SK-N-SH (cell line): Measurements from ENCODE around the gene PXYLP1. TPM values are rescaled to one million over a fixed set of nuclear protein-coding genes. Genes with fewer than 3 reads are reported as not detected.

Experiments used
- CTCF ChIA-PET: fragments of 300-600, 350-600 bp; formaldehyde crosslinking; extraction: SDS; loops from one replicate; lab custom pipeline; 2021; lab: Yijun Ruan, JAX
- POLR2A ChIA-PET: fragments of 350-600 bp; sonication (Branson Sonifier 250); formaldehyde crosslinking; extraction: SDS; loops from one replicate; lab custom pipeline; 2020; ENCODE audit warnings: antibody characterized with exemption, inconsistent platforms; lab: Yijun Ruan, JAX
- DNase-seq: peaks from one replicate; pipeline ENCODE4 v3.0.0; 2012
- H2AFZ ChIP-seq: fragments of 200-600 bp; sonication (generic); 2 replicates; pipeline ENCODE4 v1.8.1; 2016; ENCODE audit warnings: antibody characterized with exemption, mild to moderate bottlenecking, low read depth
- H3F3A ChIP-seq: fragments of 200-600 bp; sonication (generic); replicated peaks from 2 replicates; pipeline ENCODE3; 2016; ENCODE audit warnings: antibody characterized with exemption, mild to moderate bottlenecking; ENCODE audit not compliant: insufficient read depth
- H3K27ac ChIP-seq, 2 experiments: fragments of 200-500 bp in 1 of 2; fragments of 200-600 bp in 1 of 2; sonication (Bioruptor generic) in 1 of 2; sonication (generic), shearing (Covaris generic) in 1 of 2; 2 replicates each; pipeline versions ENCODE4 v1.5.1 to v1.6.1; 2014 to 2016; ENCODE audit warnings: low read depth in 2 of 2, inconsistent platforms in 1 of 2, low read length in 1 of 2, mild to moderate bottlenecking in 1 of 2, mixed read lengths in 1 of 2
- H3K27me3 ChIP-seq: fragments of 200-600 bp; sonication (generic), shearing (Covaris generic); 2 replicates; pipeline ENCODE4 v1.6.1; 2016; ENCODE audit warnings: mixed run types; ENCODE audit not compliant: insufficient read depth
- H3K36me3 ChIP-seq, 2 experiments: fragments of 200-500 bp in 1 of 2; fragments of 200-600 bp in 1 of 2; sonication (Bioruptor generic) in 1 of 2; sonication (generic) in 1 of 2; replicated peaks in 1 of 2; 2 replicates each; pipeline versions ENCODE3 to v1.5.1; 2014 to 2016; ENCODE audit warnings: low read length in 1 of 2, mild to moderate bottlenecking in 1 of 2; ENCODE audit not compliant: insufficient read depth in 2 of 2, control insufficient read depth in 1 of 2
- H3K4me1 ChIP-seq, 2 experiments: fragments of 200-500 bp in 1 of 2; fragments of 200-600 bp in 1 of 2; sonication (Bioruptor generic) in 1 of 2; sonication (generic), shearing (Covaris generic) in 1 of 2; 2 replicates each; pipeline versions ENCODE4 v1.5.1 to v1.6.1; 2014 to 2016; ENCODE audit warnings: low read depth in 1 of 2, low read length in 1 of 2, mixed run types in 1 of 2; ENCODE audit not compliant: insufficient read depth in 2 of 2, control insufficient read depth in 1 of 2
- H3K4me2 ChIP-seq: fragments of 200-600 bp; sonication (generic), shearing (Covaris generic); 2 replicates; pipeline ENCODE4 v1.6.1; 2017; ENCODE audit warnings: mixed run types
- H3K4me3 ChIP-seq, 2 experiments: fragments of 200-500 bp in 1 of 2; fragments of 200-600 bp in 1 of 2; sonication (Bioruptor generic) in 1 of 2; sonication (generic), shearing (Covaris generic) in 1 of 2; 2 replicates each; pipeline versions ENCODE4 v1.5.1 to v1.8.1; 2014 to 2016; ENCODE audit warnings: low read depth in 2 of 2, inconsistent platforms in 1 of 2, low read length in 1 of 2, mild to moderate bottlenecking in 1 of 2, mixed read lengths in 1 of 2, moderate library complexity in 1 of 2
- H3K79me2 ChIP-seq: fragments of 200-600 bp; sonication (generic); 2 replicates; pipeline ENCODE4 v1.8.1; 2017; ENCODE audit warnings: mild to moderate bottlenecking; ENCODE audit not compliant: insufficient read depth
- H3K9ac ChIP-seq: fragments of 200-600 bp; sonication (generic); 2 replicates; pipeline ENCODE4 v1.6.1; 2017; ENCODE audit warnings: mixed run types
- H3K9me2 ChIP-seq: fragments of 200-600 bp; sonication (generic); 2 replicates; pipeline ENCODE4 v1.6.1; 2017; ENCODE audit warnings: mixed run types
- H3K9me3 ChIP-seq: fragments of 200-600 bp; sonication (generic); 2 replicates; pipeline ENCODE4 v1.6.1; 2017; ENCODE audit warnings: mixed run types, mild to moderate bottlenecking, moderate library complexity
- H4K20me1 ChIP-seq: fragments of 200-600 bp; sonication (generic); 2 replicates; pipeline ENCODE4 v1.6.1; 2017; ENCODE audit warnings: mild to moderate bottlenecking, mixed run types; ENCODE audit not compliant: insufficient read depth
- EP300 ChIP-seq, 2 experiments: IDR thresholded peaks; 2 replicates each; pipeline versions ENCODE4 v1.4.0 to v1.6.1; 2012; ENCODE audit warnings: borderline replicate concordance in 1 of 2, low read depth in 1 of 2, low read length in 1 of 2
- NRF1 ChIP-seq: IDR thresholded peaks from 2 replicates; pipeline ENCODE4 v1.6.1; 2012; ENCODE audit warnings: low read depth, mild to moderate bottlenecking, low read length
- PBX3 ChIP-seq: IDR thresholded peaks from 2 replicates; pipeline ENCODE4; 2012
- POLR2AphosphoS5 ChIP-seq: IDR thresholded peaks from 2 replicates; pipeline ENCODE4 v1.6.1; 2012; ENCODE audit warnings: low read depth, low read length
- RXRA ChIP-seq: IDR thresholded peaks from 2 replicates; pipeline ENCODE4 v1.4.0; 2012; ENCODE audit warnings: low read depth, mild to moderate bottlenecking, borderline replicate concordance
- SMC3 ChIP-seq: IDR thresholded peaks from 2 replicates; pipeline ENCODE4 v1.6.1; 2012; ENCODE audit warnings: low read depth, low read length, improper control_type of control experiment
- TAF1 ChIP-seq: IDR thresholded peaks from 2 replicates; pipeline ENCODE4 v1.6.1; 2012; ENCODE audit warnings: low read depth, mild to moderate bottlenecking, low read length, moderate library complexity, borderline replicate concordance
- YY1 ChIP-seq: IDR thresholded peaks from 2 replicates; pipeline ENCODE4 v1.4.0; 2012; ENCODE audit warnings: low read depth, mild to moderate bottlenecking
- WGBS: methylation state at CpG from one replicate; pipeline ENCODE4 v1.1.6; 2017; ENCODE audit warnings: low lambda C conversion rate; 5-methylcytosine and 5-hydroxymethylcytosine counted together
- polyA plus RNA-seq, 3 experiments: library from polyadenylated mRNA; depleted of rRNA; stranded (reverse); fragments of >200 nt; gene quantifications; 2 replicates each; pipeline ENCODE4 v1.2.3, GENCODE V29; 2012

PXYLP1 gene
- polyA plus RNA-seq, 1 of the 3 experiments (the other 2 are of a cell fraction): 8.6 TPM

- no peaks in the 10 kb centered on the region for H3K36me3 ChIP-seq
- POLR2A ChIA-PET: no interaction called here
- CTCF ChIA-PET: interaction anchor here (1.3 kb wide), 1 partner anchor 46 kb away, joined by 4 read pairs; the partner anchor contains the start of gene PXYLP1
- no peak for DNase-seq
- H2AFZ ChIP-seq: no peak overlapping the region
- no peak overlapping the region for H3K27ac ChIP-seq
- no peak for TF ChIP-seq SMC3
- no peak for TF ChIP-seq TAF1
- no peak for TF ChIP-seq POLR2AphosphoS5
- TF ChIP-seq EP300 (IDR thresholded peaks at IDR 0.05; ENCODE audit: borderline replicate concordance in 1 of 2, low read depth in 1 of 2, low read length in 1 of 2): no peak
- H3K4me3 ChIP-seq: no peak overlapping the region
- H3K9me3 ChIP-seq: no peaks in the 10 kb centered on the region
- H3K9ac ChIP-seq: no peak overlapping the region
- no peaks in the 10 kb centered on the region for H3K79me2 ChIP-seq
- H3K4me1 ChIP-seq: peaks cover 0 to 20% of the 10 kb centered on the region in 2 experiments; a peak in 2 of 4 replicates
- no peaks in the 10 kb centered on the region for H3F3A ChIP-seq
- H3K4me2 ChIP-seq: no peak overlapping the region
- H4K20me1 ChIP-seq: no peaks in the 10 kb centered on the region
- no peaks in the 10 kb centered on the region for H3K27me3 ChIP-seq
- no peaks in the 10 kb centered on the region for H3K9me2 ChIP-seq
- WGBS: 64% methylated on average over 3 of the region's 6 CpGs
Observed at GRCh38 chr3:141277451-141277850, 45.8 kb downstream of the PXYLP1 start.

DNA sequence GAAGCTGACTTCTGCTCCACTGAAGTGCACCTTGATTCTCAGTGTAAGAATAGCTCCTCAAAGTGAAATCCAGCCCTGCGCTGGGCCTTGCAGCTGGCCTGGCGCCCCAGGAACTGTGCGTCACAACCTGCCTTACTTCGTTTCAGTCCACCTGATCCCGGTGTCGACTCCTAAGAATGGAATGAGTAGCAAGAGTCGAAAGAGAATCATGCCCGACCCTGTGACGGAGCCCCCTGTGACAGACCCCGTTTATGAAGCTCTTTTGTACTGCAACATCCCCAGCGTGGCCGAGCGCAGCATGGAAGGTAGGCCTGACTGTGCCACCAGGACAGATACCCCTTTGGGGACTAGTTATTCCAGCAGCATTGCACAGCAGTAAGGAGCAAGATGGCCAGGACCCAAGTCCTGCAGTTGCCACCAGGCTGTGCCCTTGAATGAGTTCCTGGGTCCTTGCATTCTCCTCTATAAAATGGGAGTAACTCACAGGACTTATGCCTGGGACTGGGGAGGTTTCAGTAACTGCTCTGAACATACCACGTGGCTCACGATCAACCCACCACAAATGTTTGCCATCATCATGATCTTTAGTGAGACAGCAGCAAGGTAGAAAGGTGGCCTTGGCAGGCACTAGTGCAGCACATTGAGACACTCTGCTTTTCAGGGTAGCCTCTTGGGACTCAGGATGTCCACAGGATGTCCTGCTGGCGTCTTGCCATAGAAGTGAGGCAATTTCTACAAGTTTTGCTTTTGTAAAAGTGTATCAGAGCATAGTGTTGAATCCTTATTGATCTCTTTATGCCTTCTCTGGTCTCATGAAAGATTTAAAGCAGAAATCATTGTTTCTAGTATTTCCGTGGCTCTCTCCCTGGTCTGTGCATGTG, 46.8 kb downstream of the PXYLP1 start:
- Histone ChIP-seq H3K27ac (no peak overlapping the region), H3K27me3 (no peaks in the 10 kb centered on the region), H3K36me3 (no peaks in the 10 kb centered on the region), H3K4me1 (peaks cover 0 to 20% of the 10 kb centered on the region in 2 experiments; a peak in 2 of 4 replicates), H3K9me2 (no peaks in the 10 kb centered on the region), H4K20me1 (no peaks in the 10 kb centered on the region), H3K9ac (no peak overlapping the region), H3K9me3 (no peaks in the 10 kb centered on the region), H3K4me3 (no peak overlapping the region), H3F3A (no peaks in the 10 kb centered on the region), H3K4me2 (no peak overlapping the region), H2AFZ (no peak overlapping the region), H3K79me2 (no peaks in the 10 kb centered on the region)
- CTCF ChIA-PET: interaction anchor here (0.8 to 6.0 kb wide), 12 partner anchors 12 to 311 kb away, joined by 3 to 59 read pairs (median 5); partner anchors contain the start of gene PXYLP1
- TF ChIP-seq PBX3 (no peak), NRF1 (no peak), RXRA (no peak), YY1 (no peak), TAF1 (no peak)
- WGBS: 82% methylated on average over 16 of the region's 17 CpGs
- POLR2A ChIA-PET: interaction anchor here (1.0 kb wide), 1 partner anchor 47 kb away, joined by 7 read pairs; the partner anchor contains the start of gene PXYLP1
- no peak for DNase-seq
